ELR (cell line): ENCODE results near the gene RIBC2.
A peak's percentile ranks its signal among the peaks of the same experiment; 100 is the strongest.
"Not testable (repeated sequence)": the region's sequence is repeated elsewhere in the genome, so short reads cannot be mapped to it uniquely, and the experiment has no call there.

Source experiments
- DNase-seq: peaks from one replicate; pipeline ENCODE4 v3.0.0-alpha.2; 2015; ENCODE audit warnings: low read depth

The RIBC2 gene, protein sequence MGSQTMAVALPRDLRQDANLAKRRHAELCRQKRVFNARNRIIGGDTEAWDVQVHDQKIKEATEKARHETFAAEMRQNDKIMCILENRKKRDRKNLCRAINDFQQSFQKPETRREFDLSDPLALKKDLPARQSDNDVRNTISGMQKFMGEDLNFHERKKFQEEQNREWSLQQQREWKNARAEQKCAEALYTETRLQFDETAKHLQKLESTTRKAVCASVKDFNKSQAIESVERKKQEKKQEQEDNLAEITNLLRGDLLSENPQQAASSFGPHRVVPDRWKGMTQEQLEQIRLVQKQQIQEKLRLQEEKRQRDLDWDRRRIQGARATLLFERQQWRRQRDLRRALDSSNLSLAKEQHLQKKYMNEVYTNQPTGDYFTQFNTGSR

DNA sequence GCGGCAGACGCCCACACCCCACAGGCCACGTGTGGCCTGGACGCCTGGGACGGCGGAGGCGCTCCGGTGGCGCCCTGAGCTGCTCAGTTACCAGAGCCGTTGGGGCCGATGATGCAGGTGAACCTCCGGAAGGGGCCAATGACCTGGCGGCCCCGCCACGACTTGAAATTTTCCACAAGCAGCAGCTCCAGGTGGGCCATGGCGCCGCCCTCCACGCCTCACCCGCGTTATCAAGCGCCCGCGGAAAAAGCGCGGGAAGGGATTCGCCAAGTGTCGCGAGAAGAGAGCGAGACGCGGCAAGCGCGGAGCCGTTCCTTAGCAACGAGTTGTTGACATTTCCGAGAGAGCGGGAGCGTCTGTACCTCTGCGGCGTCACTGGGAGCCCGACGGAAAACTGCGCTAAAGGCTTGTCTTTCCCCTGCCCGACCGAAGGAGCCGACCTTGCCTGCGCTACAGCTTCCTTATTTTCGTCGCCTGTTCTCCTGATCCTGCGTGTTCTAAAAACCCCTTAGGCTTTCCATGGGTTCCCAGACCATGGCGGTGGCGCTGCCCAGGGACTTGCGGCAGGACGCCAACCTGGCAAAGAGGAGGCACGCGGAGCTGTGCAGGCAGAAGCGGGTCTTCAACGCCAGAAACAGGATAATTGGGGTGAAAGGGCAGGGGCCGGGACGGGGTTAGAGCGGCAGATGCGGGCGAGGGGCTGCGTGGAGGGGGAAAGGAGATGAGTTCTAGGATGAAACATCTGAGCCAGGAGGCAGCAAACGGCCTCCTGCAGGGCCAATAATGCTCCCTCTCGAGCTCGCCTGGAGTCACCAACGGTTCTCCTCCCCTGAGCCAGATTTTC, at the start of gene RIBC2, which contains the start of gene SMC1B:
TSS of gene RIBC2 (plus strand) at position 326 of the 844 bp plus-strand sequence. CDS start at position 520, 194 bp downstream.
TSS of gene SMC1B (minus strand) at position 232 of the 844 bp plus-strand sequence. CDS start at position 200, 32 bp downstream.
- peak; percentile 78 for DNase-seq

DNA sequence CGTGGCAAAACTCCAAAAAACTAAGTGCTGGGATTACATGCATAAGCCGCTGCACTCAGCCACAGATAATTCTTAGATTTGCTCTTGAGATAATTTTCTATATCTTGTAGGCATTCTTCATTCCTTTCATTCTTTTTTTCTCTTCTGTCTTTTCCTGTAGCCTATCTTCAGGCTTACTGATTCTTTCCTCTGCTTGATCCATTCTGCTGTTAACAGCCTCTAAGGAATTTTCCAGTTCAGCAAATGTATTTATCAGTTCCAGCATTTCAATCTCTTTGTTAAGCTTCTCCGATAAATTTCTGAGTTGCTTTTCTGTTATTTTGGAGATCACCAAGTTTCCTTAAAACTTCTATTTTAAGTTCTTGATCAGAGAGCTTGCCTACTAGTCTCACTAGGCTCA, 46.8 kb upstream of the RIBC2 start:
- no peak for DNase-seq

DNA sequence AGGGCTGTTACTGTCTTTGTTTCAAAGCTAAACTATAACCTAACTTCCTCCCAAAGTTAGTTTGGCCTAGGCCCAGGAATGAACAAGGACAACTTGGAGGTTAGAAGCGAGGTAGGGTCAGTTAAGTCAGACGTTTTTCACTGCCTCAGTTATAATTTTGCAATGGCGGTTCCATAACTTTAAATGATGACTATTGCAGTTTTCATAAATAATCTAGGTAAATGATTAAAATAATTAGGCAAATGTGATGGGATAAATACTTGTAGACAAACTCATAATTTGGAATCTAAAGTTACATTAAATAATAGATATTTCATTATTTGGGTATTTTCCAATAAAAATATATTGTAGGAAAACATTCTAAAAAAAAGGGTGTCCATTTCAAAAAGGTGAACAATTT, 39.9 kb upstream of the RIBC2 start:
- not testable (repeated sequence) for DNase-seq

DNA sequence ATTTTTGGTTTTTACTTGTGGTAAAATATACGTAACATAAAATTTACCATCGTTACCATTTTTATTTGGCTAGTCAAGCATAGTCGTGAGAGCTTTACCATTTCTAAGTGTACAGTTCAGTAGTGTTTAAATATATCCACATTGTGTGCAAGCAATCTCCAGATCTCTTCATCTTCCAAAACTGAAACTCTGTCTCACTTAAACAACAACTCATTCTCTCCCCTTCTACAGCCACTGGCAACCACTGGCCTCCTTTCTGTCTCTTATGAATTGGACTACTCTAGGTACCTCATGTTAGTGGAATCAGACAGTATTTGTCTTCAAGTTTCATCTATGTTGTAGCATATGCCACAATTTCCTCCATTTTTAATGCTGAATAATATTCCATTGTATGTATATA, 37.5 kb upstream of the RIBC2 start:
- no peak for DNase-seq

DNA sequence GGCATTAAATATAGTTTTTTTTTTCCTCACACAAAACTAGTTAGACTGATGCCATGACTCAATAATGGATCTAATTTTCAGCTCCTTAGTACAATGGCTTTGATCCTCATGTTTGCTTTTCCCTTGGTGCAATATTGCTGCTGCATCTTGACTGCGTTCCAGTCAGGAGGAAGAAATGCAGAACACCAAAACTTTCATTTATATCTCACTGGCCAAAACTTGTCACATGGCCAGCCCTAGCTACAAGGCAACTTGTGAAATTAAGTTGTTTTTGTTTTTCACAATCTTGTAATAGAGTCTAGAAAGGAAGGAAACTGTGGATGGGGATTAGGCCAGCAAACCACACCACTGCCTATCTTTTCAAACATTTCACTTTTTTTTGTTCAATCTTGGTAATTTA, 36.8 kb upstream of the RIBC2 start:
- DNase-seq, result no peak

DNA sequence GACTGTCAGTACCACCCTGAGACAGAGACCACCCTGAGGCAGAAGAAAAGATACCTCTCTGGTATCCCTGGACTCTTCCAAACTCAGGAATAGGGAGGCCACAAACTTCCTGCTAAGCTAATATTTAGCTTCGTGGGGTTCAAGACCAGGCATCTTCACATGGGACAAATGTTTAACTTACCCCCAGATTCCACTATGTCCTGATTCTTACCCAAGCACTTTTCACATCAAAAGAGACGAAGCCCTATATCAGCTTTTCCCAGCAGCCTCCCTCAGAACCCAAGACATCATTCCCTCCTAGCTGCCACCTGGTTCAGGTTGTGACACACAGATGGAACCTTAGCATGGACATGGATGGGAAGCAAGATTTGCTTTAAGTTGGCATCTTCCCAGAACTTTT, 32.1 kb upstream of the RIBC2 start:
- no peak for DNase-seq

DNA sequence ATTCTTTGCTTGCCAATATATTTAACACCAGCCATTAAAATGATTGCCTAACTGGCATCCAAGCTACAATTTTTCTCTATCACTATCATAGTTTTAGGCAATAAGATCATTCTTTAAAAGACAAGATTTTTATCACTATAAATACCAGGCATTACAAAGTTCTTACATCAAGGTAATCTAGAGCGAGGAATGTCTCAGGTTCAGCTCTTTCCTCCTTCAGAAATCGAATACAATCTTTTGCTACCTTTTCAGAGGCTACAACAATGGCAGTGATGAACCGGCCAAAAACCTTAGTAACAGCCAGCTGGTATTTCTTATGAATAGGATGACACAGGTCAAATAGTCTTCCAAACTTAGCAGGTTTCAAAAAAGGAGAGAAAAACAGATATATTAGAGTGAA, 23.9 kb upstream of the RIBC2 start:
- DNase-seq, result no peak

DNA sequence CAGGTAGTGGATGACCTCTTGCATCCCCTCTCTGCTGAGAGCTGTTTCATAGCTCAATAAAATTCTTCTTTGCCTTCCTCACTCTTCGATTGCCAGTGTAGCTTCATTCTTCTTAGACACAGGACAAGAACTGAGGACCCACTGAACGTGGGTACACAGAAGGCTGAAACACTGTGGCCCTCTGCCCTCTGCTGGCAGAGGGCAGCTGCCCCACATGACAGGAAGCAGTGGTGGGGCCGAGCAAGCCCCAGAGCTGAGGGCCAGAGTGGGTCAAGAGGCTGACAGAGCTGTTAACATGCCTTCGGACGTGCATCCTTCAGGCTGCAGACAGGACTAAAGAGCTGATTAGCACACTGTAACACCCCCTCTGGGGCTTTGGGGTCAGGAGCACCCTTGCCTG, 15.7 kb upstream of the RIBC2 start:
- no peak for DNase-seq

DNA sequence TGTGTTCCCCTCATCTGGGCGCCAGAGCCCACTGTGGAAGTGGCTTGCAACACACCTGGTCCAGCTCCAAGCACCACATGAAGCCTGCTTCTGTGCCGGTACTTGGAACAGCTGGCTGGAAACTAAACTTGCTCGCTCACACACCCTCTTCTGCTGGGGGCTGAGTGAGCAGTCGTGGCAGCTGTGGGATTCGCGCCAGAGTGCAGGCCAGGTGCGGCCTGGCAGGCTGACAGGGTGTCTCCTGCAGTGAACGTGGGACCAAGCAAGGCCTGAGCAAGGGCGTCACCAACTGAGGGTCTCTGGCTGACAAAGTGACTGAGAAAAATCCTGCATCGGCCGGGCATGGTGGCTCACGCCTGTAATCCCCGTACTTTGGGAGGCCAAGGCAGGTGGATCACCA, 15.3 kb upstream of the RIBC2 start:
- DNase-seq, result no peak

DNA sequence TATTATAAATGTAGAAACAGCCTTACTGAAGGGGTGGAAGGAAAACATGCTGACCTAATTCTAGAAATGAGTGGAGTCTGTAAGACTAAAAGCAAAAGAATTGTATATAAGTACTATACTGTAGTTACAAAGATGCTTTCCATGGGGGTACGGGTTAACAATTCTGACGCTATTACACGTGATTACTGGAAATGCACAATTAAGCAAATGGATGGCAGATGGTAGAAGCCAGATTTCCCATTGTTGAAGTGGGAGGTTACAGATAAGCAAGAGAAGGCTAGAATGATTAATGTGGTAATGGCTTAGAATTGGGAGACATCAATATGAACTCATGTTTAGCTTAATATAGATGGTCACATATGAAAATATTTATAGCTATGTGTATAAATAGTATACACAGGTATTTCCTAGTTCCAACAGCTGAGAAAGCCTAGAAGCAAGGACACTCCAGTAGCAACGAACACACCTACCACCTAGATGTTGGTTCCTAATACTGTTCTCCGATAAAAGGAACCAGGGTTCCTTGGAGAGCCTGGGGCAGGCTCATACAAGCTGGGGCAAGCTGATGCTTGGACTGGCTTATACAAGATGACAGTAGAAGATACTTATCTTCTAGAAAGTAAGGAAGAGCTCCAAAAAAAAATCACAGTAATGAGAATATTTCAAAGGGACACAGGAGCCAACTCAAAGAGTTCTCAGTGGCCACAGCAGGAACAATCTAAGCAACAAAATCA, 13.6 kb upstream of the RIBC2 start:
- DNase-seq, result no peak

DNA sequence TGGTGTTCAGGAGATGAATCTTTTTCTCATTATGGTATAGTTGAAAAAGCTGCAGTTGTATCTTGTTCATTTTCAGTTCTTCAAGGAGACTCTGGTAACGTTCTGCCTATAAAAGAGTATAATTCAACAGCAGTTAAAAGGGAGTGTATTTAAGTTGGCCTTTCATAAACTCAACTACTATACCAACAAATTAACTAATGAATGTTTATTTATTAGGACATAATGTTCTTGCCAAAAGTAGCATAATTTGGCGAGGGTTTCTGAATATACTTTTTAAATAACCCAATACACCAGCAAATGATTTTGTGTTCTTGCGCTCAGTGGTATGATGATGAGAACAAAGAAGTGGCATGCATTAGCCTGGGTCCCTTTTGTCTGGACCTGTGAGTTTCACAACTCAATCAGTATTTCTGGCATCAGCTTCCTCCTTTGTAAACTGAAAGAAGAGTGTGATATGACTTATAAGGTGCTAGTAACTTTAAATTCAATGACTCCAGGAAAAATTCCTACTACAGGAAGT, 11.0 kb upstream of the RIBC2 start:
- DNase-seq, result no peak

DNA sequence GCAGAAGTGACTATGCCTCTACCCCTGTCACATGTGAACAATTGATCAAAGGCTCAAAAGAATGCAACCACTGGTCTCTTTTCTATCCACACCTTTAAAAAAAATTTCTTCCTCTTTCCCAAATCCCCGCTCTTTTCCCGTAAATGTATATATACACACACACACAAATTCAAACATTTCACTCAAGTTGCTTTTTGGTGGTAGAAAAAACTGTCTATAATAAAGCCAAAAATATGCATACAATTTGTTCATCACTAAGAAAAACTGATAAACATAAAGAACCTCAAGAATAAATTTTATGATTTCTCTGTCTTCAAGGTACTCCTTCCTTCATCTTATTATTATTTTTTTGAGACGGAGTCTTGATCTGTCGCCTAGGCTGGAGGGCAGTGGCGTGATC, 5.7 kb upstream of the RIBC2 start:
- no peak for DNase-seq

DNA sequence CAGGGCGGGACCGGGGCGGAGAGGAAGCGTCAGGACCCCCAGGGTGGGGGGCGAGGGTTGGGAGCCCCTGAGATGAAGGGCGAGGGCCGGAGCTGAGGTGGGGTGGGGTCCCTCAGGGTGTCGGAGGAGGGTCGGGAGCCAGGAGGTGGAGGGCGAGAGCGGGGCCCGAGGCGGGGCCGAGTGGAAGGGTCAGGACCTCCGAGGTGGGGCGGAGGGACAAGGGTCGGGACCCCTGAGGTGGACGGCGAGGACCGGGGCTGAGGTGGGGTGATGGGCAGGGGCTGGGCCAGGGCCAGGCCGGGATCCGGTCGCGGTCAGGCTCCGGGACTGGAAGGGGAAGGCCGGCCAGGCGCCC, 503 bp upstream of the RIBC2 start:
- no peak for DNase-seq

DNA sequence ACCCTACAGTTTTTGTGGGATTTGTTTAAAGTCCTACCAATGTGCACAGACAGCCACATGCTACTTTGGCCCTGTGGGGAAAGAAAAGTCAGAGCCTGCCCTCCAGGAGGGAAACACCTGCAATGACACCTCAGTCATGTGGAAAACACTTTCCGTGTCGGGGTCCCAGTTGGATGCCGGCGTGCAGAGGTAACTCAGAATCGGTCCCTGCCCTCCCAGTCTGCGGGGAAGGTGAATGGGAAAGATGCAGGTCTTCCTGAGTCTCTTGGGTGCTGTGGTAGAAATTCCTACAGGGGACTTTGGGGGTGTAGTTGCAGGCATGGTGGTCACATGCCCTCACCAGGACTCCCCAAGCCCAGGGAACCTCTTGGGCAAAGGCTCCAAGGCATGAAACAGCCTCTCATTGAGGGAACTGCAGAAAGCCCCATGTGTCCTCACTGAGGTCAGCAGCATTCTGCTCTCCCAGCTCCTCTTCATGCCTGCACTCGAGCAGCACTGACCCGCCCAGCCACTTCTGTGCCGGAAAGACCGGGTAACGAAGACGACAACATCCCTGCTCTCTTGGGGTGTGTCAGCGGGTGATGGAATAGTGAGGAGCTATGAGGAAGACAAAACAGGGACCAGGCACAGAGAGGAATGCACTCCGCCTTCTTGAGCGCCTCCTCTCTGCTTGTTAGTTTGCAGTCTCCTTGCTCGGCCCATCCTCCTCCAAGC, 4.7 kb downstream of the RIBC2 start:
- no peak for DNase-seq

DNA sequence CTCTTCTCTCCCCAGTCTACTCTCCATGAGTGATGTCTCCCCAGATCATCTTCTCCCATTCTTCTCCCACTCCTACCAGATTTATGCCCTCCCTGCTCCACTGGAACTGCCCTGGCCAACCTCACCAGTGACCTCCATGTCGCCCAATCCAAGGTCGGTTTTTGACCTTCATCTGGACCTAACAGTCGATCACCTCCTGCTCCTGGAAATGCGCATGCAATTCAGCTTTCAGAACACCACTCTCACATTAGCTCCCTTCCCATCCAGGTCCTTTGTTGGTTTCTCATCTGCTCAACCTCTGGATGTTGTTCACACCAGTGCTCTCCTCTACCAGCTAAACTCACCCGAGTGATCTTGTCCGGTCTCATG, 5.3 kb downstream of the RIBC2 start:
- DNase-seq, result no peak

DNA sequence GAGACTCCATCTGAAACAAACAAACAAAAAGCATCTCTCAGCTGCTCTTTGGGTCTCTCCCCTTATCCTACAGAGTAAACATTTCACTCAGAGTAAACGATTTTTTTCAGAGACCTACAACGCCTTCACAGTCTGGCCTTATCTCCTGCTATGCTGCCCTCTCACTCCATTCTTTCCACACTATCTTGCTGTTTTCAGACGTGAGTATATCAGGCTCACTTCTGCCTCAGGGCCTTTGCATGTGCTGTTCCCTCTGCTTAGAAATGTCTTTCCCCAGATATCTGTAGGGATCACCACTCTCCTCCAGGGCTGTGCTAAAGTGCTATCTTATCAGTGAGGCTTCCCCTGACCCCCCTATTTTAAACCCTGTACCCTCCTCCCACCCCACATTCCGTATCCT, 6.5 kb downstream of the RIBC2 start:
- DNase-seq, result no peak

DNA sequence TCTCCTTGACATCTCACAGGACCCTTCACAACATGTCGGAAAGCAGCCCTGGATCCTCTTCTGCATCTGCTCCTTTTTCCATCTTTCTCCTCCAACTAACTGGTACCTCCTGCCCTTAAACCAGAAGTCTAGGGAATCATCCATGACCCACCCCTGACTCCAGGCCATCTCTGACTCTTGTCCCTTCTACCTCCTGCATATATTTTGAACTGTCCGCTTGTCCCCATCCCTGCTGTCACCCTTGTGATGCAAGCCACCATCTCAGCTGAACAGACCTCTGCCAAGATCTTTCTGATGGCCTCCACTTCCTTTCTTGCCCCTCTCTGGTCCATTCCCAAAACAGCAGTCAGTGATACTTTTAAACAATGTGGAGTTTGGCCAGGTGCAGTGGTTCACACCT, 7.0 kb downstream of the RIBC2 start:
- DNase-seq, result no peak

DNA sequence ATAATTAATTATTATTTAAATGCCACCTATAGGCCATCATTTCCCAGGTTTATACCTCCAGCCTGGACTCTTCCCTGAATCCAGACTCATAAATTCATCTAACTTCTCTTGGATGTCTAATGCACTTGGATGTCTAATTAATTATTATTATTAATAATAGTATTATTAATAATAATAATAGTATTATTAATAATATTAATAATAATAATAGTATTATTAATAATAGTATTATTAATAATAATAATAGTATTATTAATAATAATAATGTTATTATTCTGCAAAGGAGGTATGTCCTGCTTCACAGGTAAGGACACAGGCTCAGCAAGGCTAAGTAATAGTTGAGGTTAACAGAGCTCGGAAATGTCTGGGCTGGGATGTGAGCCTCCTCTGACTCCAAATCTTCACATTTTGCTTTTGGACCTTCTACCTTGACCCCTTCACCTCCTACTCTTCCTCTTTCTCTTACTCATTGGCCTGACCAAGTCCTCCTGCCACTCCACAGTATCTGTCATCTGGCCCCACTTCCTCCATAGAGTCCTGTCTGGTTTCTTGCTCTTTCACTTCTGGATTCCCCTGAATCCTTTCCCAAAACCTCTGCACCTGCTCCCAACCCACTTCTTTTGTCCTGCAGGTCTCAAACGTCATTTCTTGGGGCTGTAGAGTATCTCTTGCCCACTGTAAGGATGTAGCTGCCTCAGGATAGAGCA, 8.0 kb downstream of the RIBC2 start:
- DNase-seq, result no peak

DNA sequence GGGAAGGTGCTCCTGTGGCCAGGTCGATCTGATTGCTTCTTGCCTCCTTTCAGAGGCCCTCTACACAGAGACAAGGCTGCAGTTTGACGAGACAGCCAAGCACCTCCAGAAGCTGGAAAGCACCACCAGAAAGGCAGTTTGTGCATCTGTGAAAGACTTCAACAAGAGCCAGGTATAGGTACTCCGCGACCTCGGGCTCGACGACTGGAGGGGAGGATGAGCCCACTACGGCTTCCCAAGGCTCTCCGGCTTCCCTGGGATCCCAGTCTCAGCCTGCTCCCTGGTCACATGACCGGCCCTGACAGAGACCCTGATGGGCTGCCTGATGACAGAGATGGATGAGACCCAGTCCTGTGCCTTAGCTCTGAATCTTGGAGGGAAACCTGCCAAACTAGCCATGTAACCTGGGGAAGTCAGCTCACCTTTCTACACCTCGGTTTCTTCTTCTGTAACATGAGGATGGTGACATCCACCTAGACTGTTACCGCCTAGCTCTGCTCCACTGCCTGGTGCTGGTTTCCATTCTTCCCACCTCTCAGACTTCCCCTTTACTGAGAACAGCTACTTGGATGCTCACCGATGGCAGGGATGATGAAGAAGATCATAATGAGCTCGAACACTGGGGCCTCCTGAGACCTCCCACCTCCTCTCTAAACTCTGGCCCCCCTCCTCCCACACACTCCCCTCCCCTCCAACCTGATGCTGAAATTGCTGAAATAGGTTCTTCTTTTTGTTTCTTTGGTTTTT, 8.9 kb downstream of the RIBC2 start:
- DNase-seq, result no peak

DNA sequence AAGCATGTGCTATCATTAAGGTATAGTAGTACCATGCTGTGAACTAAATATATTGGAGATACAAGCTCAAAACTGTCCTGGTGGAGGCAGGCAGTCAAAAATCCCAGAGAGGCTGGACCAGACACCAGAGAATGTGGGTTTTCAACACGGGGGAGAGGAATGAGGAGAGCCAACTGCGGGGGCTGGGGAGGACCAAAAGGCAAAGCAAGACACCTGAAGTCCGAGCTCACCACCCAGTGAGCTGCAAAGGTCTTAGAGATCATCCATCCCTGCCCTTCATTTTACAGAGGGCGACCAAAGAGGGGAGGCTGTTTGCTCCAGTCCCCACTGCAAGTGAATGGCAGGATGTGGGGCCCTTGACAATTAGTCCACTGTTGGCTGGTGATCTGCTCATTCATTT, 10.0 kb downstream of the RIBC2 start:
- DNase-seq, result no peak
